Activated T-helper 2 cell treated with anti-CD3 and anti-CD28 coated beads, Interferon-gamma antibody, Interleukin-2, Interleukin-4, amounts not matched to agents 10 μg/mL and 5 μg/mL and 100 μg/mL, durations not matched to agents 14 hours and 24 hours and 36 hours (primary cell): ENCODE data around the gene FBXO41. TPM values are rescaled to one million over a fixed set of nuclear protein-coding genes. Genes with fewer than 3 reads are reported as not detected.

ENCODE experiments used
- DNase-seq: peaks from one replicate; pipeline ENCODE4 v3.0.0; 2021; ENCODE audit warnings: low spot score
- H3K27ac Mint-ChIP-seq: one replicate; pipeline ENCODE4 v1.8.0; 2021; ENCODE audit warnings: mixed read lengths
- H3K27me3 Mint-ChIP-seq: one replicate; pipeline ENCODE4 v1.8.0; 2021; ENCODE audit warnings: low read depth, mixed read lengths
- H3K36me3 Mint-ChIP-seq: one replicate; pipeline ENCODE4 v1.8.0; 2021; ENCODE audit warnings: low read depth, mixed read lengths
- H3K4me1 Mint-ChIP-seq: one replicate; pipeline ENCODE4 v1.8.0; 2021; ENCODE audit warnings: low read depth, mixed read lengths
- H3K4me3 Mint-ChIP-seq: one replicate; pipeline ENCODE4 v1.8.0; 2021; ENCODE audit warnings: low read depth, mild to moderate bottlenecking, moderate library complexity, mixed read lengths
- H3K9me3 Mint-ChIP-seq: one replicate; pipeline ENCODE4 v1.8.0; 2021; ENCODE audit warnings: mixed read lengths
- intact Hi-C: fragments of 100-400 bp; cut with micrococcal nuclease; formaldehyde crosslinking; loops from one replicate; pipeline ENCODE4 v1.15.1; 2023
- total RNA-seq: library from RNA; stranded (reverse); gene quantifications from 2 replicates; pipeline ENCODE4 v1.2.3, GENCODE V29; 2022

The FBXO41 gene
- total RNA-seq, 1 donor from 2014 or later, result 25.7 TPM

GRCh38 chr2:73294239-73294638 is 10.0 kb upstream of the FBXO41 start:
- intact Hi-C loops, result loop anchor here (5.0 to 10.0 kb wide), 2 partner anchors 82 to 369 kb away; partner anchors contain the start of gene SMYD5
- no peak overlapping the region for H3K4me3 Mint-ChIP-seq
- DNase-seq, result no peak

GRCh38 chr2:73293534-73294171 is 9.4 kb upstream of the FBXO41 start, which contains the start of gene EGR4:
Gene EGR4, minus strand, starts transcription at chr2:73293548. Its CDS starts 231 bp downstream, at chr2:73293317.
- no peaks in the 10 kb centered on the region for H3K36me3 Mint-ChIP-seq
- no peak within 1 kb of the TSS for H3K27ac Mint-ChIP-seq
- DNase-seq, result peak; percentile 87
- no peaks in the 10 kb centered on the region for H3K9me3 Mint-ChIP-seq
- intact Hi-C loops, result loop anchor here (1.0 to 10.0 kb wide), 4 partner anchors 59 to 369 kb away; partner anchors contain the start of genes ALMS1, CCT7 and SMYD5
- peaks cover 5% of the 10 kb centered on the region for H3K4me1 Mint-ChIP-seq
- H3K4me3 Mint-ChIP-seq, result peak within 1 kb of the TSS; percentile 69
- peaks cover 67% of the 10 kb centered on the region for H3K27me3 Mint-ChIP-seq

More at GRCh38 chr2:73294239-73294638, 10.0 kb upstream of the FBXO41 start:
- no peak overlapping the region for H3K27ac Mint-ChIP-seq
- H3K9me3 Mint-ChIP-seq, result no peaks in the 10 kb centered on the region
- peaks cover 5% of the 10 kb centered on the region for H3K4me1 Mint-ChIP-seq
- peaks cover 63% of the 10 kb centered on the region for H3K27me3 Mint-ChIP-seq
- no peaks in the 10 kb centered on the region for H3K36me3 Mint-ChIP-seq

GRCh38 chr2:73292906-73293533 is 8.7 kb upstream of the FBXO41 start:
- H3K36me3 Mint-ChIP-seq, result no peaks in the 10 kb centered on the region
- no peak for DNase-seq
- peak overlapping the region; percentile 69 for H3K4me3 Mint-ChIP-seq
- no peak overlapping the region for H3K27ac Mint-ChIP-seq
- intact Hi-C loops, result loop anchor here (1.0 to 10.0 kb wide), 4 partner anchors 59 to 368 kb away; partner anchors contain the start of genes ALMS1, CCT7 and SMYD5
- H3K27me3 Mint-ChIP-seq, result peaks cover 69% of the 10 kb centered on the region
- no peaks in the 10 kb centered on the region for H3K9me3 Mint-ChIP-seq
- H3K4me1 Mint-ChIP-seq, result peaks cover 5% of the 10 kb centered on the region

GRCh38 chr2:73292316-73292905 is 8.1 kb upstream of the FBXO41 start:
- no peak for DNase-seq
- Mint-ChIP-seq H3K4me3 (peak overlapping the region; percentile 62), H3K9me3 (no peaks in the 10 kb centered on the region), H3K4me1 (peaks cover 5% of the 10 kb centered on the region), H3K27ac (no peak overlapping the region), H3K27me3 (peaks cover 67% of the 10 kb centered on the region), H3K36me3 (no peaks in the 10 kb centered on the region)
- intact Hi-C loops, result loop anchor here (5.0 to 10.0 kb wide), 2 partner anchors 80 to 368 kb away; partner anchors contain the start of gene SMYD5

GRCh38 chr2:73291461-73292315 is 7.4 kb upstream of the FBXO41 start:
- Mint-ChIP-seq H3K36me3 (no peaks in the 10 kb centered on the region), H3K27me3 (peaks cover 65% of the 10 kb centered on the region), H3K4me3 (peak overlapping the region; percentile 65), H3K9me3 (no peaks in the 10 kb centered on the region), H3K27ac (no peak overlapping the region), H3K4me1 (peaks cover 5% of the 10 kb centered on the region)
- intact Hi-C loops, result loop anchor here (5.0 to 10.0 kb wide), 2 partner anchors 79 to 367 kb away; partner anchors contain the start of gene SMYD5
- DNase-seq, result no peak

GRCh38 chr2:73291093-73291460 is 6.8 kb upstream of the FBXO41 start:
- H3K4me3 Mint-ChIP-seq, result peak overlapping the region; percentile 65
- H3K9me3 Mint-ChIP-seq, result no peaks in the 10 kb centered on the region
- intact Hi-C loops, result loop anchor here (5.0 to 10.0 kb wide), 2 partner anchors 79 to 366 kb away; partner anchors contain the start of gene SMYD5
- H3K27me3 Mint-ChIP-seq, result peaks cover 61% of the 10 kb centered on the region
- no peak overlapping the region for H3K27ac Mint-ChIP-seq
- peaks cover 5% of the 10 kb centered on the region for H3K4me1 Mint-ChIP-seq
- DNase-seq, result peak; percentile 53
- no peaks in the 10 kb centered on the region for H3K36me3 Mint-ChIP-seq

- peaks cover 10% of the 10 kb centered on the region for H3K4me1 Mint-ChIP-seq
- intact Hi-C loops, result loop anchor here (5.0 to 10.0 kb wide), 2 partner anchors 78 to 365 kb away; partner anchors contain the start of gene SMYD5
- peak; percentile 31 for DNase-seq
- H3K27ac Mint-ChIP-seq, result no peak overlapping the region
- no peaks in the 10 kb centered on the region for H3K36me3 Mint-ChIP-seq
- peaks cover 58% of the 10 kb centered on the region for H3K27me3 Mint-ChIP-seq
- H3K9me3 Mint-ChIP-seq, result no peaks in the 10 kb centered on the region
- H3K4me3 Mint-ChIP-seq, result no peak overlapping the region
Measured at GRCh38 chr2:73290049-73290839, 6.0 kb upstream of the FBXO41 start.

- H3K27ac Mint-ChIP-seq, result no peak overlapping the region
- H3K4me1 Mint-ChIP-seq, result peaks cover 10% of the 10 kb centered on the region
- H3K9me3 Mint-ChIP-seq, result no peaks in the 10 kb centered on the region
- DNase-seq, result no peak
- H3K27me3 Mint-ChIP-seq, result peaks cover 51% of the 10 kb centered on the region
- no peak overlapping the region for H3K4me3 Mint-ChIP-seq
- intact Hi-C loops, result no loop called here
- no peaks in the 10 kb centered on the region for H3K36me3 Mint-ChIP-seq
Measured at GRCh38 chr2:73289304-73289703, 5.0 kb upstream of the FBXO41 start.

GRCh38 chr2:73286134-73286655 is 1.9 kb upstream of the FBXO41 start:
- Mint-ChIP-seq H3K4me1 (peaks cover 7% of the 10 kb centered on the region), H3K27ac (no peak overlapping the region), H3K9me3 (no peaks in the 10 kb centered on the region), H3K27me3 (peaks cover 38% of the 10 kb centered on the region), H3K36me3 (no peaks in the 10 kb centered on the region), H3K4me3 (peak overlapping the region; percentile 37)
- no peak for DNase-seq
- intact Hi-C loops, result no loop called here

- peaks cover 29% of the 10 kb centered on the region for H3K27me3 Mint-ChIP-seq
- no peak for DNase-seq
- peak overlapping the region; percentile 4 for H3K27ac Mint-ChIP-seq
- peak overlapping the region; percentile 54 for H3K4me3 Mint-ChIP-seq
- intact Hi-C loops, result loop anchor here (2.0 kb wide), 1 partner anchor 214 kb away; the partner anchor contains the start of gene SFXN5
- no peaks in the 10 kb centered on the region for H3K36me3 Mint-ChIP-seq
- H3K4me1 Mint-ChIP-seq, result peaks cover 11% of the 10 kb centered on the region
- H3K9me3 Mint-ChIP-seq, result no peaks in the 10 kb centered on the region
Measured at GRCh38 chr2:73285159-73285739, 971 bp upstream of the FBXO41 start.
